ENCODE results near the gene DNM1.
"Not testable (repeated sequence)": the region's sequence is repeated elsewhere in the genome, so short reads cannot be mapped to it uniquely, and the experiment has no call there.

Gene DNM1

DNA sequence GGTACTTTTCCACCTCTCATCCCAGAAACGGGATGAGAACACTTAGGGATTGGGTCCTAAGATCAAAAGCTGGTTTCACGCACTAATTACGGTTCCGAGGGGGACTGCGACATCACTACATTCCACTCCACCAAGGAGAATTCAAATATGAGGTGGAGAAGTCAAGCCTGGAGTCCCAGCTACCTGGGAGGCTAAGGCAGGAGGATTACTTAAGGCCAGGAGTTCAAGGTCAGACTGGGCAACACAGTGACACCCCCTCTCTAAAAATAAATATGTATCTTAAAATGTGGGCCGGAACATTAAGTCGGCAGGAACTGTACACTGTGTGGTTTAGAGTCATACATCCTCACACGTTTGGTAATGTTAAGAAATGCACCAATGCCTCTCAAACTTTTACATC is 71.1 kb downstream of the DNM1 start:
- in situ Hi-C loops (cut with HindIII; ENCODE audit: low sequenced_read_pairs) = no loop called here

- in situ Hi-C loops (cut with HindIII; ENCODE audit: low sequenced_read_pairs) = no loop called here
These were observed 72.2 kb downstream of the DNM1 start, which contains the start of gene GOLGA2 for GRCh38 chr9:128275198-128276007. GOLGA2 (minus strand) TSS chr9:128276007; CDS start chr9:128275976, 31 bp downstream.

- in situ Hi-C loops (cut with HindIII; ENCODE audit: low sequenced_read_pairs) = no loop called here
These were observed 72.9 kb downstream of the DNM1 start, which contains the start of gene SWI5 for GRCh38 chr9:128276008-128276573. SWI5 (plus strand) TSS chr9:128276276.

GRCh38 chr9:128276574-128277270 is 73.5 kb downstream of the DNM1 start:
- in situ Hi-C loops (cut with HindIII; ENCODE audit: low sequenced_read_pairs) = no loop called here

- in situ Hi-C loops (cut with HindIII; ENCODE audit: low sequenced_read_pairs) = not testable (repeated sequence)
These were observed 76.2 kb downstream of the DNM1 start for GRCh38 chr9:128279088-128280073.

GRCh38 chr9:128280084-128280622 is 77.0 kb downstream of the DNM1 start:
- in situ Hi-C loops (cut with HindIII; ENCODE audit: low sequenced_read_pairs) = no loop called here

DNA sequence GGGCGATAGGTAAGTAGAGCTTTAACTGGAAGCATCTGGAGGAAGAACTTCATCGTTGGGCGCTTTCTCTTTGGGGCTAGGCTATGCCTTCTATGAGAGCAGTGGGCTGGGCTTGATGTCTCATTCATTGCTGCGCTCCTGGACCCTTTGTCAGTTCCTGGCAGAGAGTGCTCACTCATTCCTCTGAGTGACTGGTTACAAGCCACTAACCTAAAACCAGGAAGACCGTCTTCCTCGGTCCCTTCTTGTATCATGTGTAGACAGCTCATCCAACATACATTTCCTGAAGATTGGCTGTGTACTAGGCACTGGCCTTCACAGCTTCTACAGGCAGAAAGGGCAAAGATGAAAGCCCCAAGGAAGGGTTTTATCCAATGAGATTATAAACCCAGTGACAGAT is 79.3 kb downstream of the DNM1 start:
- in situ Hi-C loops (cut with HindIII; ENCODE audit: low sequenced_read_pairs) = no loop called here

- in situ Hi-C loops (cut with HindIII; ENCODE audit: low sequenced_read_pairs) = no loop called here
These were observed 82.0 kb downstream of the DNM1 start for GRCh38 chr9:128285033-128285784.

DNA sequence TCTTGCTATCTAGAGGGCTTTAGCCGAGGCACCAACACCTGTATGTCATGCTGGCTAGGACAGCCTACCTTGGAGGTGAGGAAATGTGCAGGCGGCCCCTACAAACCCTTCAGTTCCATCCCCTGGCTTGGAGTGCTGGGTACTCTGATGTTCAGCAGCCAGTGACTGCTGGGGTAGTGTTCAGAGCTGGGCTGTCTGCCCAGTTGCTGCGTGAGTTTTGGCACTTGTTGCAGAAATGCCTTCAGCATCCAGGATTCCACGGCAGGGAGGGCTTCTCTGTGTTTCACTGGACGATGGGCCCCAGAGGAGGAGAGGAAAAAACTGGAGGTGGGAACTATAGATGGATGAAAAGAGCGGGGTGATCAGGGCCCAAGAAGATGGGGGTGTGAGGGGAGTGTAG is 83.3 kb downstream of the DNM1 start:
- in situ Hi-C loops (cut with HindIII; ENCODE audit: low sequenced_read_pairs) = no loop called here

- in situ Hi-C loops (cut with HindIII; ENCODE audit: low sequenced_read_pairs) = no loop called here
These were observed 85.3 kb downstream of the DNM1 start for GRCh38 chr9:128288273-128289004.

- in situ Hi-C loops (cut with HindIII; ENCODE audit: low sequenced_read_pairs) = no loop called here
These were observed 88.8 kb downstream of the DNM1 start for GRCh38 chr9:128292009-128292408.

GRCh38 chr9:128293091-128293490 is 89.9 kb downstream of the DNM1 start:
- in situ Hi-C loops (cut with HindIII; ENCODE audit: low sequenced_read_pairs) = no loop called here

- in situ Hi-C loops (cut with HindIII; ENCODE audit: low sequenced_read_pairs) = no loop called here
These were observed 91.0 kb downstream of the DNM1 start for GRCh38 chr9:128294142-128294541.

DNA sequence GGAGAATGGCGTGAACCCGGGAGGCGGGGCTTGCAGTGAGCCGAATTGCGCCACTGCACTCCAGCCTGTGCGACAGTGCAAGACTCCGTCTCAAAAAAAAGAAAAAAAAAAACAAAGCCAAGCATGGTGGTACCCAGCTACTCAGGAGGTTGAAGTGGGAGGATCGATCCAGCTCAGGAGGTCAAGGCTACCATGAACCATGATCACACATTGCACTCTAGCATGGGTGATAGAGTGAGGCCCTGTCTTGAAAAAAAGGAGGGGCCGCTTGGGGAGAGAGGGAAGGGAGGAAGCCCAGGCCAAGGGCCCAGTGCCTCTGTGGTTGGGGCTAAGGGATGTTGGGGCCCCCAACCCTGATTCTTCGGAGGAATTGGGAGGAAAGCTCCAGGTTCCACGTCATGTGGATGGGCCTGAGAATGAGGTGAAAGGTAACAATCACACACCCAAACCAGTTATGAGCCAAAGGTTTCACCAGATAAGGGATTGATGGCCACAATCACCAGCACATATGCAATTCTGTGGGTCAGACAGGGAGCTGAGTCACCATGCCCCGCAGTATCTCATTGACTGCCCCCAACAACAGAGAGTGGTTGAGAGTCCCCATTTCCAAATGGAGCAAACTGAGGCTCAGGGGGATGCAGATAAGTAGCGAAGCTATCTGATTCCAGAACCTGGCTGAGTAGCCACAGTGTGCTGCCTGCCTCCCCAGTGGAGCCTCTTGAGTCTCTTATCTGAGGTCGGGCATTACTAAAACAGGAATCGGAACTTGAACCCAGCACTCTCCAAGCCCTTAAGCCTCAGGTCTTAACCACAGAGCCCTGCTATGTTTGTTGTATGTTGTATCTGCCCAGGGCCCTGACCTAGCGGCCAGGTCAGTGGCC is 93.4 kb downstream of the DNM1 start:
- in situ Hi-C loops (cut with HindIII; ENCODE audit: low sequenced_read_pairs) = no loop called here

DNA sequence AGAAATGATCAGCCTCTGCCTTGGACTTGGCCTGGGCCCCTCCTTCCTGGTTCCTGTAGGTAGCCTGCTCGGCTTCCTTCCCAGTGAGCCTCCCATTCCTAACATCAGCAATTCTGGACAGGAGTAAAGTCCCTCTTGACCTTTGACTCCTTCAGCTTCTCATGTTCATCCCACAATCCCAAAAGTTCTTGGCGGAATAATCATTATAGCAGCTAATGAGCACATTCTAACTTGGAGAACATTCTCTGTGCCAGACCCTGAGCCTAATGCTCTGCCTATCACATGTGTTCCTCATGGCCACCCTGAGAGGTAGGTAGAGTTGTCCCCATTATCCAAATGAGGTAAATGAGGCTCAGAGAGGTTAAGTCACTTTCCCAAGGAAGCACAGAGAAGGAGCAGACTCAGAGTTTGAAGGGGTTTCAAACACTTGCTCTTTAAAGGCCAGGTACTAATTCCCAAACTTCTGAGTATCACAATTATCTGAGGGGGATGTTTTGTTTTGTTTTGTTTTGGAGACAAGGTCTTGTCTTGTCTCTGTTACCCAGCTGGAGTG is 94.1 kb downstream of the DNM1 start:
- in situ Hi-C loops (cut with HindIII; ENCODE audit: low sequenced_read_pairs) = no loop called here

DNA sequence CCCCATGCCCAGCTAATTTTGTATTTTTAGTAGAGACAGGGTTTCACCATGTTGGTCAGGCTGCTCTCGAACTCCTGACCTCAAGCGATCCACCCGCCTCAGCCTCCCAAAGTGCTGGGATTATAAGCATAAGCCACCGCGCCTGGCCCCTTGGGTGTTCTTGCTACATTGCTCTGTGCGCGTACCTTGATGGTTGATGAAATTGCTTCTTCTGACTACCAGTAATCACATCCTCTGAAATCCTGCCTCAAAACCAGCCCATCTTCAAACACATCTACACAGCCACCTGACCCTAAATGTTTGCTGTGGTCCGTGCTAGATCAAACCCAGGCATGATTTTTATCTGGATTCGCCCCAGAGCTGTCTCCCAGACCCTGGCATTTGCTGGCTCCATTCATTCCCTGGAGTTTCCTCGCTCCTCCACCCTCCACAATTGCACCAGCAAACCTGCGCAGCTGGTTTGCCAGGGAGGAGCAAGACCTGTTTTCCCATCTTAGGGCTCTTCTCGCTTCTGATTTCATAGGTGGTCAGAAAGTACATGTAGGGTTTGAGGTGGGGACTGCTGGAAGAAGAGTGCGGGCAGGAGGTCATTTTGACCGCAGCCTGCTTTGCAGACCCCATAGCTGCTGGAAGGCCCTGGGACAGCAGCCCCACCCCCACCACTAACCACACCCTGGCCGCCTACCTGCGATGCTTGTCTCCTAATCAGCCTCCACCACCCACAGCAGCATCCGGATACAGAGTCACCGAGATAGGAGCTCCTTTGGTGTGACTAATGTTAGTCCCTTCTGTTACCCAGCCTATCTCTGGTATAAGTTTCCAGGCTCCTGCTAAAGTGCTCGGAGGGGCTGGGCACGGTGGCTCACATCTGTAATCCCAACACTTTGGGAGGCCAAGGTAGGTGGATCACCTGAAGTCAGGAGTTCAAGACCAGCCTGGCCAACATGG is 95.6 kb downstream of the DNM1 start:
- in situ Hi-C loops (cut with HindIII; ENCODE audit: low sequenced_read_pairs) = no loop called here
